Esophagus muscularis mucosa (tissue), 4 donors: ENCODE results near the gene STX3. TPM values are rescaled to one million over a fixed set of nuclear protein-coding genes. Genes with fewer than 3 reads are reported as not detected.

Experiments
- DNase-seq: peaks from one replicate; pipeline ENCODE4 v3.0.0-alpha.2; 2017; ENCODE audit errors: extremely low spot score
- H3K27ac ChIP-seq, 4 donors: fragments of 200-600 bp; sonication (generic); replicated peaks in 1 of 4; 1 replicate in 3 of 4; 2 replicates in 1 of 4; pipeline ENCODE4 v1.5.1; 2016 to 2019; ENCODE audit warnings: mild to moderate bottlenecking in 1 of 4
- H3K27me3 ChIP-seq, 4 donors: fragments of 200-600 bp; sonication (generic); one replicate each; pipeline versions ENCODE4 v1.5.1 to v1.6.0; 2016 to 2019
- H3K36me3 ChIP-seq, 4 donors: fragments of 200-600 bp; sonication (generic); one replicate each; pipeline ENCODE4 v1.5.1; 2016 to 2019
- H3K4me1 ChIP-seq, 4 donors: fragments of 200-600 bp; sonication (generic); one replicate each; pipeline ENCODE4 v1.5.1; 2016 to 2019
- H3K4me3 ChIP-seq, 4 donors: fragments of 200-600 bp; sonication (generic); 1 replicate in 2 of 4; 2 replicates in 2 of 4; pipeline ENCODE4 v1.5.1; 2016 to 2019; ENCODE audit warnings: mild to moderate bottlenecking in 4 of 4, moderate library complexity in 1 of 4
- H3K9me3 ChIP-seq, 4 donors: fragments of 200-600 bp; sonication (generic); 1 replicate in 3 of 4; 2 replicates in 1 of 4; pipeline ENCODE4 v1.5.1; 2016 to 2019
- CTCF ChIP-seq, 3 experiments: fragments of 200-600 bp in 2 of 3; fragments of 450-650 bp in 1 of 3; sonication (generic) in 2 of 3; IDR thresholded peaks; one replicate each; pipeline ENCODE4 v1.5.1; 2017 to 2019; ENCODE audit warnings: antibody characterized with exemption in 3 of 3, mild to moderate bottlenecking in 2 of 3, moderate library complexity in 1 of 3
- EP300 ChIP-seq: sonication (generic); formaldehyde crosslinking; IDR thresholded peaks from one replicate; pipeline ENCODE4 v1.6.1; 2017; ENCODE audit warnings: antibody characterized with exemption
- POLR2A ChIP-seq: fragments of 450-650 bp; IDR thresholded peaks from one replicate; pipeline ENCODE4 v1.6.1; 2017; ENCODE audit warnings: antibody characterized with exemption, moderate library complexity, mild to moderate bottlenecking, low read depth
- POLR2AphosphoS5 ChIP-seq, 2 donors: sonication (generic); formaldehyde crosslinking; IDR thresholded peaks; one replicate each; pipeline ENCODE4 v1.6.1; 2017; ENCODE audit warnings: antibody characterized with exemption in 2 of 2
- whole genome bisulfite sequencing: methylation state at CpG from one replicate; pipeline ENCODE4 v1.1.5; 2018; 5-methylcytosine and 5-hydroxymethylcytosine counted together
- intact Hi-C: fragments of 100-400 bp; cut with DNase I; formaldehyde crosslinking; loops from one replicate; pipeline ENCODE4 v1.15.1; 2023
- total RNA-seq, 4 donors: library from RNA; depleted of rRNA; stranded (reverse); fragments of >200 nt; gene quantifications; one replicate each; pipeline versions ENCODE4 v1.1.0 to v1.2.1, GENCODE V29; 2016

Gene STX3
- total RNA-seq, 4 donors from 2014 or later, result 16.3 to 24.0 (median 22.3) TPM

DNA sequence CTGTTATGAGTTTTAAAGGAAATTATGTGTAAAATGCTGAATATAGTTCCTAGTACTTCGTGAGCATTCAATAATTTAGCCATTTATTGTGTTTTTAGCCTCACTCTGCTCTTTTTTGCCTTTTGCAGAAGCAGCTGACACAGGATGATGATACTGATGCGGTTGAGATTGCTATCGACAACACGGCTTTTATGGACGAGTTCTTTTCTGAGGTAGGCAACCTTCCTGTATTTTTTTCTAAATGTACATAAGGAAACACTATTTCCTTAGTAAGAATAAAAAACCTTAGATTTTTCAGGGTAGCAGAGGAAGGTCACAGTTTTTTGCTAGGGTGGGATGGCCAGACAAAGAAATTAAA lies 17.9 kb downstream of the STX3 start:
- no peaks in the 10 kb centered on the region for H3K27me3 ChIP-seq
- H3K36me3 ChIP-seq, result peaks cover 7 to 45% (median 14%) of the 10 kb centered on the region in 4 donors
- no peak overlapping the region for H3K4me3 ChIP-seq
- intact Hi-C loops, result no loop called here
- no peak for TF ChIP-seq CTCF (IDR thresholded peaks at IDR 0.05)
- no peak for TF ChIP-seq EP300
- no peak for TF ChIP-seq POLR2A
- no peak for TF ChIP-seq POLR2AphosphoS5 (IDR thresholded peaks at IDR 0.05)
- peaks cover 5 to 19% (median 9%) of the 10 kb centered on the region in 4 donors for H3K4me1 ChIP-seq
- WGBS, result 82% methylated on average over 5 of the region's 5 CpGs
- no peak overlapping the region for H3K27ac ChIP-seq
- no peak for DNase-seq
- no peaks in the 10 kb centered on the region for H3K9me3 ChIP-seq

DNA sequence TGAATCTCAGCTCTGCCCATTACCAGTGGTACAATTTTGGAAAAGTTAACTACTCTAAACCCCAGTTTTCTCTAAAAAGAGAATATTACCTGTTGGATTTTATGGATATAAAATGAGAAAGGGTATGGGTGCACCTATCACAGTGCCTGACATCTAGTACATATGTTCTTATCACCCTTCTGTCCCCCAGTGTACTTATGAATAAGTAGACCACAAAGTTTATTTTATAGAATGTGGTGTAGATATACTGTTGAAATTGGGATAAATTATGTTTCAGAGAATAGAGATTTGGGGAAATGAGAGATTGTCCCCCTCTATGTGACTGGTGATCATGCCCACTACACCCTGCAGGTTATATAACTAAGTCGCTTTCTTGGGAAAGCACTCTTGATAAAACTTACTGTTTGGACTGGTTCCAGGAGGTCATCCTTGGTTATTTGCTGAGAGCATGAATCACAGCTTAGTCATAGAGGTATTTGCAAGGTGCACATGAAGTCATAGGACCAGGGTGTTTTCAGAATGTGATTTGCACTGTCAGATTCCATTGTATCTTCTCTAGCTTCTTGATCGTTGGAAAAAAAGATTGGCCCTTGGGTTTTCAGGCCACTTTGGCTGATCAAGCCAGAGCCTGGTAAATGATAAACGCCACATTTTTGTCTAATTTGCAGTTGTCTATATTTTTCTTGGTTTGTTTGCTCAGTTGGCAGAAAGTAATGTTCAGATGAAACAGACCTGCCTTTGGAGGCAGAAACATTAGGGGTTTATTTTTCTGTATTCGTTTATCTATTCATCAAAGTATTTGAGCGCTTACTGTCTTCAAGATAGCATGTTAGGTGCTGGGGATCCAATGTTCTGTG lies 21.3 kb downstream of the STX3 start:
- intact Hi-C loops, result no loop called here

DNA sequence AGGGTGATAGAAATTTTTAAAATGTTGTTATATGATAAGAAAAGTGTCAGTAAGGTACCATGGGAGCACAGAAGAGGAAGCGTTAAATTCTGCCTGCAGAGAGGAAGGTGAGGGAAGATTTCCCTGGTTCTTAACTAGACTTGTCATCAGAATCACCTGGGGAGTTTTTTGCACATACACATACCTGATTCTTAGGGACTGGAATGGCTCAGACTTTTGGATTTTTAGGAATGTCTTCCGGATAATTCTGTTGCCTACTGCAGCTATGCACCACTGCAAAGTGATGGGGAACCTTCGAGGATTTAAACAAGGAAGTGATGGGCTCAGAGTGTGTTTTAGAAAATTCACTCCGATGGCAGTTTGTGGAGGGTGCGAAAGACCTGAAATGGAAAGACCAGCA lies 21.9 kb downstream of the STX3 start:
- DNase-seq, result no peak
- no peak overlapping the region for H3K27ac ChIP-seq
- H3K9me3 ChIP-seq, result no peaks in the 10 kb centered on the region
- H3K27me3 ChIP-seq, result no peaks in the 10 kb centered on the region
- TF ChIP-seq EP300 (no peak), POLR2AphosphoS5 (IDR thresholded peaks at IDR 0.05) (no peak), POLR2A (no peak), CTCF (IDR thresholded peaks at IDR 0.05) (no peak)
- no peak overlapping the region for H3K4me3 ChIP-seq
- peaks cover 7 to 60% (median 25%) of the 10 kb centered on the region in 4 donors for H3K36me3 ChIP-seq
- peaks cover 0 to 6% (median under 1%) of the 10 kb centered on the region in 4 donors for H3K4me1 ChIP-seq
- intact Hi-C loops, result no loop called here
- 98% methylated on average over 5 of the region's 5 CpGs for WGBS

More for the DNA sequence above, 21.3 kb downstream of the STX3 start:
- Histone ChIP-seq H3K9me3 (no peaks in the 10 kb centered on the region), H3K4me1 (peaks cover 5 to 8% (median 5%) of the 10 kb centered on the region in 4 donors), H3K36me3 (peaks cover 7 to 60% (median 25%) of the 10 kb centered on the region in 4 donors), H3K27me3 (no peaks in the 10 kb centered on the region), H3K27ac (no peak overlapping the region), H3K4me3 (no peak overlapping the region)
- TF ChIP-seq CTCF (IDR thresholded peaks at IDR 0.05) (no peak), EP300 (no peak), POLR2AphosphoS5 (IDR thresholded peaks at IDR 0.05) (no peak), POLR2A (no peak)
- no peak for DNase-seq
- WGBS, result 76% methylated on average over 5 of the region's 5 CpGs

GRCh38 chr11:59778122-59778521 lies 22.9 kb downstream of the STX3 start:
- Histone ChIP-seq H3K4me3 (no peak overlapping the region), H3K36me3 (peaks cover 7 to 56% (median 24%) of the 10 kb centered on the region in 4 donors), H3K4me1 (peaks cover 0 to 6% (median 0%) of the 10 kb centered on the region in 4 donors), H3K27me3 (no peaks in the 10 kb centered on the region), H3K9me3 (no peaks in the 10 kb centered on the region), H3K27ac (no peak overlapping the region)
- DNase-seq, result no peak
- WGBS, result 88% methylated on average over 1 of the region's 2 CpGs
- TF ChIP-seq EP300, result no peak
- intact Hi-C loops, result no loop called here

GRCh38 chr11:59779487-59779886 lies 24.3 kb downstream of the STX3 start:
- no peak overlapping the region for H3K27ac ChIP-seq
- intact Hi-C loops, result no loop called here
- H3K4me1 ChIP-seq, result peaks cover 0 to 6% (median 0%) of the 10 kb centered on the region in 4 donors
- DNase-seq, result no peak
- no peaks in the 10 kb centered on the region for H3K9me3 ChIP-seq
- TF ChIP-seq EP300 (no peak), POLR2A (no peak), CTCF (IDR thresholded peaks at IDR 0.05) (no peak), POLR2AphosphoS5 (IDR thresholded peaks at IDR 0.05) (no peak)
- H3K4me3 ChIP-seq, result no peak overlapping the region
- 38% methylated on average over 1 of the region's 1 CpG for WGBS
- no peaks in the 10 kb centered on the region for H3K27me3 ChIP-seq
- H3K36me3 ChIP-seq, result peaks cover 0 to 43% (median 15%) of the 10 kb centered on the region in 4 donors
